A673 (cell line): ENCODE data around the gene SOX1.

Experiments used
- CTCF ChIP-seq: fragments of 300-800, 200-600 bp; sonication (generic); conservative IDR thresholded peaks from 2 replicates; pipeline ENCODE4 v1.5.1; 2017; ENCODE audit warnings: low read depth, mild to moderate bottlenecking, antibody characterized with exemption, low read length, moderate library complexity, mixed read lengths
- EZH2 ChIP-seq: fragments of 200-600 bp; sonication (generic); IDR thresholded peaks from 2 replicates; pipeline ENCODE4 v1.6.1; 2017; ENCODE audit warnings: borderline replicate concordance, low read depth, mild to moderate bottlenecking, mixed read lengths, antibody characterized with exemption, low read length; ENCODE audit not compliant: poor library complexity, severe bottlenecking

GRCh38 chr13:112055036-112055914 is 11.7 kb upstream of the SOX1 start:
- TF ChIP-seq CTCF, result no peak
- no peak for TF ChIP-seq EZH2
